Endothelial cell of umbilical vein (primary cell): Measurements from ENCODE around the gene LRAT. TPM values are rescaled to one million over a fixed set of nuclear protein-coding genes. Genes with fewer than 3 reads are reported as not detected.

Experiments used
- BruUV-seq: library from RNA; stranded (reverse); fragments of 400-500 nt; replicated peaks from 2 replicates; lab custom pipeline; 2021; lab: Mats Ljungman, UMichigan
- CTCF ChIA-PET: fragments of 300-600, 350-600 bp; sonication (Branson Sonifier 250); formaldehyde crosslinking; loops from one replicate; lab custom pipeline; 2021; ENCODE audit warnings: antibody characterized with exemption, inconsistent platforms; lab: Charles Lee
- POLR2A ChIA-PET: fragments of 300-600, 350-600 bp; sonication (Branson Sonifier 250); formaldehyde crosslinking; loops from one replicate; lab custom pipeline; 2021; ENCODE audit warnings: antibody characterized with exemption, inconsistent platforms; lab: Charles Lee
- DNase-seq: peaks from one replicate; pipeline ENCODE4 v3.0.0-alpha.2; 2011; ENCODE audit warnings: low read depth, low spot score
- FAIRE-seq: peaks from 2 replicates; lab custom pipeline; 2011; peaks lifted over from hg19 to GRCh38; lab: Jason Lieb, UNC
- H2AFZ ChIP-seq: 2 replicates; pipeline ENCODE4 v1.6.0; 2012; ENCODE audit warnings: low read depth, low read length, control low read depth, inconsistent platforms
- H3K27ac ChIP-seq: 2 replicates; pipeline ENCODE4 v1.5.1; 2011; ENCODE audit warnings: low read depth, mild to moderate bottlenecking, control low read depth, low read length, moderate library complexity; ENCODE audit not compliant: insufficient read depth
- H3K27me3 ChIP-seq, 2 experiments: 2 replicates each; pipeline versions ENCODE4 v1.6.0 to v1.6.1; 2011; ENCODE audit warnings: low read length in 2 of 2, mixed read lengths in 1 of 2; ENCODE audit not compliant: control insufficient read depth in 2 of 2, insufficient read depth in 2 of 2
- H3K36me3 ChIP-seq, 2 experiments: 2 replicates in 1 of 2; 3 replicates in 1 of 2; pipeline ENCODE4 v1.5.1; 2011; ENCODE audit warnings: low read length in 2 of 2, mild to moderate bottlenecking in 1 of 2, moderate library complexity in 1 of 2; ENCODE audit not compliant: control insufficient read depth in 2 of 2, insufficient read depth in 2 of 2; ENCODE audit errors: extremely low read depth in 1 of 2
- H3K4me1 ChIP-seq: 3 replicates; pipeline ENCODE4 v1.5.1; 2011; ENCODE audit warnings: mild to moderate bottlenecking, low read length; ENCODE audit not compliant: control insufficient read depth, insufficient read depth; ENCODE audit errors: extremely low read depth
- H3K4me2 ChIP-seq: 2 replicates; pipeline ENCODE4 v1.6.1; 2011; ENCODE audit warnings: low read length, control low read depth, mixed read lengths; ENCODE audit not compliant: insufficient read depth
- H3K4me3 ChIP-seq, 3 experiments: fragments of 200-600 bp in 1 of 3; sonication (generic), shearing (Covaris generic) in 1 of 3; replicated peaks in 1 of 3; 2 replicates each; pipeline ENCODE4 v1.5.1; 2011 to 2016; ENCODE audit warnings: control low read depth in 3 of 3, low read length in 3 of 3, mild to moderate bottlenecking in 2 of 3, inconsistent platforms in 1 of 3, low read depth in 1 of 3, moderate library complexity in 1 of 3; ENCODE audit not compliant: insufficient read depth in 1 of 3
- H3K79me2 ChIP-seq: 2 replicates; pipeline ENCODE4 v1.6.0; 2012; ENCODE audit warnings: low read length, inconsistent platforms; ENCODE audit not compliant: control insufficient read depth, insufficient read depth
- H3K9ac ChIP-seq: replicated peaks from 2 replicates; pipeline ENCODE3; 2011; ENCODE audit warnings: low read length, control low read depth; ENCODE audit not compliant: insufficient read depth; ENCODE audit errors: extremely low read depth
- H3K9me1 ChIP-seq: replicated peaks from 3 replicates; pipeline ENCODE4 v1.6.0; 2011; ENCODE audit warnings: mild to moderate bottlenecking, low read length; ENCODE audit not compliant: control insufficient read depth, insufficient read depth; ENCODE audit errors: extremely low read depth
- H3K9me3 ChIP-seq: replicated peaks from 2 replicates; pipeline ENCODE4 v1.5.1; 2012; ENCODE audit warnings: low read length, inconsistent platforms; ENCODE audit not compliant: control insufficient read depth, insufficient read depth
- H4K20me1 ChIP-seq: replicated peaks from 2 replicates; pipeline ENCODE3; 2011; ENCODE audit warnings: mild to moderate bottlenecking, low read length; ENCODE audit not compliant: control insufficient read depth, insufficient read depth; ENCODE audit errors: extremely low read depth
- CTCF ChIP-seq, 2 donors: IDR thresholded peaks; 1 replicate in 1 of 2; 2 replicates in 1 of 2; pipeline ENCODE4 v1.5.1; 2011; ENCODE audit warnings: low read length in 2 of 2, mild to moderate bottlenecking in 2 of 2, moderate library complexity in 2 of 2, control low read depth in 1 of 2, inconsistent platforms in 1 of 2, low read depth in 1 of 2; ENCODE audit not compliant: insufficient read depth in 1 of 2; ENCODE audit errors: extremely low read depth in 1 of 2
- EZH2 ChIP-seq: IDR thresholded peaks from 2 replicates; pipeline ENCODE4 v1.6.1; 2012; ENCODE audit warnings: borderline replicate concordance, low read depth, mild to moderate bottlenecking, moderate library complexity, low read length, inconsistent platforms; ENCODE audit not compliant: severe bottlenecking
- FOS ChIP-seq: IDR thresholded peaks from 2 replicates; pipeline ENCODE4 v1.6.1; 2011; ENCODE audit warnings: mild to moderate bottlenecking, low read length, moderate library complexity, borderline replicate concordance; ENCODE audit not compliant: insufficient read depth
- GATA2 ChIP-seq: IDR thresholded peaks from 2 replicates; pipeline ENCODE4 v1.7.0; 2011; ENCODE audit warnings: low read depth, mild to moderate bottlenecking, moderate library complexity, mixed read lengths, low read length; ENCODE audit not compliant: insufficient read length, insufficient read depth
- JUN ChIP-seq: IDR thresholded peaks from 2 replicates; pipeline ENCODE4 v1.6.1; 2011; ENCODE audit warnings: borderline replicate concordance, low read depth; ENCODE audit not compliant: insufficient read length, insufficient read depth
- MAX ChIP-seq: IDR thresholded peaks from 2 replicates; pipeline ENCODE4 v1.6.1; 2011; ENCODE audit not compliant: insufficient read depth, insufficient read length
- MYC ChIP-seq: IDR thresholded peaks from one replicate; pipeline ENCODE4 v1.6.1; 2011; ENCODE audit warnings: mild to moderate bottlenecking, low read depth, low read length
- POLR2A ChIP-seq: IDR thresholded peaks from 2 replicates; pipeline ENCODE4 v1.6.1; 2012; ENCODE audit warnings: low read depth, mild to moderate bottlenecking, control low read depth, low read length
- POLR2AphosphoS5 ChIP-seq: IDR thresholded peaks from 2 replicates; pipeline ENCODE4 v1.6.1; 2012; ENCODE audit warnings: low read depth, mild to moderate bottlenecking, control low read depth, low read length, moderate library complexity; ENCODE audit not compliant: insufficient read depth
- dilution Hi-C: fragments of 300-500 bp; cut with MboI; formaldehyde crosslinking; loops from one replicate; pipeline ENCODE4 v1.15.0; 2019; ENCODE audit warnings: low sequenced_read_pairs; ENCODE audit not compliant: extremely low pct_ligation_motif_present
- intact Hi-C: fragments of 100-400 bp; cut with micrococcal nuclease; formaldehyde crosslinking; loops from one replicate; pipeline ENCODE4 v1.10.0; 2022
- polyA plus RNA-seq, 4 experiments: library from polyadenylated mRNA; depleted of rRNA in 3 of 4; stranded (reverse) in 3 of 4; unstranded in 1 of 4; fragments of >200 nt; gene quantifications; 2 replicates each; pipeline versions ENCODE4 v1.2.1 to v1.2.3, GENCODE V29; 2011 to 2012; ENCODE audit warnings: missing spikeins in 1 of 4
- total RNA-seq: library from RNA; stranded (reverse); gene quantifications from 2 replicates; pipeline ENCODE4 v1.2.3, GENCODE V29; 2021

Gene LRAT
- total and polyA plus RNA-seq, 2 donors (not counting 3 experiments of a cell fraction or from before 2014, with no cell fraction given), result not detected

- Histone ChIP-seq H3K27ac (no peak overlapping the region), H3K79me2 (no peaks in the 10 kb centered on the region), H3K4me1 (peaks cover 1% of the 10 kb centered on the region), H4K20me1 (no peaks in the 10 kb centered on the region), H3K4me3 (no peak overlapping the region), H3K27me3 (peaks cover 29 to 38% of the 10 kb centered on the region in 2 experiments), H3K4me2 (no peak overlapping the region), H3K9ac (no peak overlapping the region), H2AFZ (no peak overlapping the region), H3K36me3 (no peaks in the 10 kb centered on the region), H3K9me3 (no peaks in the 10 kb centered on the region), H3K9me1 (no peaks in the 10 kb centered on the region)
- FAIRE-seq (no peak), DNase-seq (no peak)
- ChIA-PET POLR2A (no interaction called here), CTCF (interaction anchor here (0.7 to 1.5 kb wide), 2 partner anchors 120 to 179 kb away, joined by 3 to 4 read pairs; no protein-coding TSS in a partner anchor)
- no peak for TF ChIP-seq MAX
- dilution Hi-C loops, result no loop called here
- intact Hi-C loops, result no loop called here
- no TSS peak for BruUV-seq
These were observed 5.4 kb upstream of the LRAT start for GRCh38 chr4:154738426-154738825.

GRCh38 chr4:154739111-154739510 is 4.7 kb upstream of the LRAT start:
- dilution Hi-C loops, result no loop called here
- Histone ChIP-seq H4K20me1 (no peaks in the 10 kb centered on the region), H3K4me2 (no peak overlapping the region), H2AFZ (no peak overlapping the region), H3K4me1 (peaks cover 7% of the 10 kb centered on the region), H3K9ac (no peak overlapping the region), H3K9me1 (no peaks in the 10 kb centered on the region), H3K79me2 (no peaks in the 10 kb centered on the region), H3K9me3 (no peaks in the 10 kb centered on the region), H3K27me3 (peaks cover 34 to 45% of the 10 kb centered on the region in 2 experiments), H3K27ac (no peak overlapping the region), H3K36me3 (no peaks in the 10 kb centered on the region), H3K4me3 (no peak overlapping the region)
- ChIA-PET POLR2A (no interaction called here), CTCF (interaction anchor here (0.7 to 1.5 kb wide), 2 partner anchors 120 to 180 kb away, joined by 3 to 4 read pairs; no protein-coding TSS in a partner anchor)
- FAIRE-seq (no peak), DNase-seq (no peak)
- TF ChIP-seq MYC (no peak), GATA2 (no peak), EZH2 (no peak), MAX (no peak), JUN (no peak), POLR2AphosphoS5 (no peak), POLR2A (no peak), CTCF (IDR thresholded peaks at IDR 0.05; ENCODE audit: extremely low read depth in 1 of 2, insufficient read depth in 1 of 2, low read depth in 1 of 2, low read length in 2 of 2) (no peak), FOS (no peak)
- no TSS peak for BruUV-seq
- intact Hi-C loops, result no loop called here
